Lower leg skin (tissue), 4 donors: Measurements from ENCODE around the gene SSTR5. TPM values are rescaled to one million over a fixed set of nuclear protein-coding genes. Genes with fewer than 3 reads are reported as not detected.

ENCODE experiments used
- DNase-seq, 2 donors: peaks; one replicate each; pipeline ENCODE4 v3.0.0-alpha.2; 2019; ENCODE audit warnings: low spot score in 2 of 2
- H3K4me3 ChIP-seq: fragments of 200-600 bp; sonication (generic); 2 replicates; pipeline ENCODE4 v1.5.1; 2017; ENCODE audit warnings: mild to moderate bottlenecking, low read depth; ENCODE audit not compliant: poor library complexity, severe bottlenecking
- CTCF ChIP-seq, 3 donors: fragments of 450-650 bp; IDR thresholded peaks; one replicate each; pipeline ENCODE4 v1.5.1; 2016; ENCODE audit warnings: antibody characterized with exemption in 3 of 3, mild to moderate bottlenecking in 3 of 3, moderate library complexity in 2 of 3
- POLR2A ChIP-seq, 2 donors: fragments of 450-650 bp; IDR thresholded peaks; one replicate each; pipeline ENCODE4 v1.6.1; 2016 to 2017; ENCODE audit warnings: antibody characterized with exemption in 2 of 2, mild to moderate bottlenecking in 1 of 2, moderate library complexity in 1 of 2
- WGBS, 2 donors: methylation state at CpG; one replicate each; pipeline ENCODE4 v1.1.5; 2018; 5-methylcytosine and 5-hydroxymethylcytosine counted together
- intact Hi-C: fragments of 100-400 bp; cut with DNase I; formaldehyde crosslinking; loops from one replicate; pipeline ENCODE4 v1.15.0; 2023; ENCODE audit warnings: low total_unique reads
- total RNA-seq, 4 donors: library from RNA; depleted of rRNA; stranded (reverse); fragments of >200 nt; gene quantifications; one replicate each; pipeline ENCODE4 v1.1.0, GENCODE V29; 2016

Gene SSTR5
- total RNA-seq, 4 donors from 2014 or later = 0.36 TPM; not detected in 3

DNA sequence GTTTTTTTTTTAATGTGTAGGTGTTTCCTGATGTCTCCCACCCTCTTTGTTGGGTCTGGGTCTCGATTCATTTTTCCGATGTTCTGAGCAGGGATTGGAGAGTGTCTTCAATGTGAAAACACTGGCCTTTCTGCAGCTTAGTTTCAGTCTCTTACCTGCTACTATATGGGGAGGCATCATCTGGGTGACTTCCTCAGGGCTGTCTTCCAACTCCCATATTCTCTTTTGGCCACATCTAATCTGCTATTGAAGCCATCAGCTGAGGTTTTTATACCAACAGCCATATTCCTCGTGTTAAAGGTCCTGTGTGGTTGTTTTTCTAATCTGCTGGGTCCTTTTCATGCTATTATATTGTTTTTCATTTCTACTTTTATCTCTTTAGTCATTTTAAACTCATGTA, 13.2 kb upstream of the SSTR5 start:
- DNase-seq = no peak
- H3K4me3 ChIP-seq = no peak overlapping the region
- 90 to 97% methylated on average over 3 of the region's 3 CpGs for WGBS, 2 donors
- TF ChIP-seq CTCF (IDR thresholded peaks at IDR 0.05) = no peak
- no peak for TF ChIP-seq POLR2A (IDR thresholded peaks at IDR 0.05)
- intact Hi-C loops = no loop called here

DNA sequence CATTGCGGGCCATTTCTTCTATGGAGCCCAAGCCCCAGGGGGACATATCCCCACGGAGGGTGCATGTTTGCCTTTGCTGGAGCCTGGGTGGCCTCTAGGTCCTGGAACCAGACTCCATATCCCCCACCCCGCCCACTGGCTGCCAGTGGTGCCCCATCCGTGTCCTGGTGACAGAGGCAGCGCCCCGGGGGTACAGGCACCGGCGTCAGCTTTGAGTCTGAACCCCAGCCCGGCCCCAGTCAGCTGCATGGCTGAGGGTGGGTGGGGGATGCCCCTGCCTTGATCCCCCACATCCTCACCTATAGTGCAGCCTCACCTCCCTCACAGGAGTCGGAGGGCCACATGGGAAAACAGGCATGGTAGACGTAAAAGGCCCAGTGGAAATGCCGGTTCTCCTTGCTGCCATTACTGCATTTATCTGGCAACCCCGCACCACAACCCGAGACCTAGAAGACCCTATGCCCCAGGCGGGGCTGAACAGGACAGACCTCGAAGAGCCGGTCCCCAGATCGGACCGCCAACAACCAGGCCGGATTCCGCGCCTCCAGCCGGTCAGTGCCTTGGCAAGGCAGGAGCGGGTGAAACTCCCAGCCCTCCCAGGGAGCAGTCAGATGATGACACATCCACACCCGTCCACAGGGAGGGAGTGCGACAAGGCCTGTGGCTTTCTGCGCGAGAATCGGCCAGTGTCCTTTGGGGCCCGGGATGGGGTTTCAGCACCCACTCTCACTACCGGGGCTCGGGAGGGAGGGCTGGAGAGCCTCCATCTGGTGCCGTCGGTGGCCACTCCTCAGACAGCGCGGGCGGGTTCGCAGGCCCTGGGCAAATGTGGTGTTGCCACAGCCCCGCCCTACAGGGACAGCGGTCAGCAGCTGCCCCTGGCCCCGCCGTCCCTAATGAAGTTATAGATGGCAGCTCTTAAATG, 11.9 kb upstream of the SSTR5 start:
- intact Hi-C loops = no loop called here
- 71 to 80% methylated on average over 32 to 40 of the region's 42 CpGs for WGBS, 2 donors

GRCh38 chr16:1061769-1062505, 10.6 kb upstream of the SSTR5 start:
- intact Hi-C loops = no loop called here

More for the DNA sequence above, 11.9 kb upstream of the SSTR5 start:
- no peak overlapping the region for H3K4me3 ChIP-seq
- DNase-seq = no peak
- TF ChIP-seq POLR2A (IDR thresholded peaks at IDR 0.05) (no peak), CTCF (IDR thresholded peaks at IDR 0.05) (no peak)

GRCh38 chr16:1062895-1063294, 9.7 kb upstream of the SSTR5 start:
- intact Hi-C loops = no loop called here
- TF ChIP-seq CTCF (IDR thresholded peaks at IDR 0.05) (no peak), POLR2A (IDR thresholded peaks at IDR 0.05) (no peak)
- WGBS, 2 donors = 17 to 70% methylated on average over 1 to 17 of the region's 20 CpGs
- DNase-seq = no peak
- H3K4me3 ChIP-seq = no peak overlapping the region

More at GRCh38 chr16:1061769-1062505, 10.6 kb upstream of the SSTR5 start:
- H3K4me3 ChIP-seq = no peak overlapping the region
- no peak for TF ChIP-seq CTCF (IDR thresholded peaks at IDR 0.05)
- TF ChIP-seq POLR2A (IDR thresholded peaks at IDR 0.05) = no peak
- no peak for DNase-seq
- WGBS, 2 donors = 83 to 86% methylated on average over 29 to 35 of the region's 43 CpGs

- WGBS, 2 donors = 68 to 72% methylated on average over 19 to 21 of the region's 21 CpGs
- DNase-seq = no peak
- intact Hi-C loops = no loop called here
- H3K4me3 ChIP-seq = no peak overlapping the region
- TF ChIP-seq CTCF (IDR thresholded peaks at IDR 0.05) = no peak
- TF ChIP-seq POLR2A (IDR thresholded peaks at IDR 0.05) = no peak
Observed at GRCh38 chr16:1063728-1064127, 8.8 kb upstream of the SSTR5 start.
